ENCODE data around the gene CCDC92. TPM values are rescaled to one million over a fixed set of nuclear protein-coding genes. Genes with fewer than 3 reads are reported as not detected.

CCDC92 gene
- polyA plus RNA-seq, 1 of the 3 experiments (the other 2 are of a cell fraction), result 53.5 TPM

DNA sequence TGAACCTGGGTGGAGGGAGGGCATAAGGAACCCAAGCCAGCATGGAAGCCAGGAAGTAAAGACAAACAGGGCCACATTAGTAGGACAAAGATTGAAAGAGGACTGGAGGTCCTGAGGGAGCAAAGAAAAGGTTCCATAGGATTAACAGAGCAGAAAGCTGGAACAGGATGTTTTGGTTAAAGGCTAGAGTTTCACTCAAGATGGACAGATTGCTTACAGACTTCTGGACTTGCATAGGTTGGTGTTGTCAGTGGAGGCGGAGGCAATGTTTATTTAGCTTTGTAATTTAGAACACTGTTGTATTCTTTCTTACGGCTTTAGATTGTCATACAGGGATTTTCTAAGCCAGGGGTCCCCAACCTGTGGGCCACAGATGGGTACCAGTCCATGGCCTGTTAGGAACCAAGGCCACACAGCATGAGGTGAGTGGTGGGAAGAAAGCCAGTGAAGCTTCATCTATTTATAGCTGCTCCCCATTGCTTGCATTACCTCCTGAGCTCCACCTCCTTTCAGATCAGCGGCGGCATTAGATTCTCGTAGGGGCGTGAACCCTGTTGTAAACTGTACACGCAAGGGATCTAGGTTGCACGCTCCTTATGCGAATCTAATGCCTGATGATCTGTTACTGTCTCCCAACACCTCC, 31.7 kb upstream of the CCDC92 start:
- Histone ChIP-seq H3K27ac (ENCODE audit: low read depth in 2 of 2, low read length in 1 of 2) (no peak overlapping the region), H2AFZ (ENCODE audit: low read depth) (no peak overlapping the region), H3F3A (replicated peaks; ENCODE audit: insufficient read depth) (no peaks in the 10 kb centered on the region), H4K20me1 (ENCODE audit: insufficient read depth) (0 out of 2 replicates have a peak, but pooled peaks cover 4% of the 10 kb centered on the region), H3K9me3 (no peaks in the 10 kb centered on the region), H3K79me2 (ENCODE audit: insufficient read depth) (peaks cover 29% of the 10 kb centered on the region; the same call in 1 of the 2 replicates), H3K27me3 (ENCODE audit: insufficient read depth) (no peaks in the 10 kb centered on the region), H3K4me3 (ENCODE audit: low read depth in 2 of 2, low read length in 1 of 2) (no peak overlapping the region), H3K36me3 (replicated peaks in 1 of 2; ENCODE audit: control insufficient read depth in 1 of 2, insufficient read depth in 2 of 2, low read length in 1 of 2) (peaks cover 14 to 51% of the 10 kb centered on the region in 2 experiments), H3K9ac (no peak overlapping the region), H3K9me2 (no peaks in the 10 kb centered on the region), H3K4me2 (no peak overlapping the region), H3K4me1 (ENCODE audit: control insufficient read depth in 1 of 2, insufficient read depth in 2 of 2, low read depth in 1 of 2, low read length in 1 of 2) (peaks cover 0 to 11% of the 10 kb centered on the region in 2 experiments; a peak in 1 of 4 replicates)
- DNase-seq, result no peak
- ChIA-PET CTCF (interaction anchor here (0.7 to 1.3 kb wide), 4 partner anchors 12 to 99 kb away, joined by 3 to 4 read pairs (median 4); no protein-coding TSS in a partner anchor), POLR2A (no interaction called here)
- 98% methylated on average over 9 of the region's 9 CpGs for WGBS (ENCODE audit: low lambda C conversion rate)
- TF ChIP-seq, protein P1, sequence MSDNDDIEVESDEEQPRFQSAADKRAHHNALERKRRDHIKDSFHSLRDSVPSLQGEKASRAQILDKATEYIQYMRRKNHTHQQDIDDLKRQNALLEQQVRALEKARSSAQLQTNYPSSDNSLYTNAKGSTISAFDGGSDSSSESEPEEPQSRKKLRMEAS (IDR thresholded peaks at IDR 0.05; ENCODE audit: low read depth), result no peak
- TF ChIP-seq ELF1 (IDR thresholded peaks at IDR 0.05) (no peak), GATA2 (CRISPR knock-in tag; IDR thresholded peaks at IDR 0.05) (no peak), FOXJ3 (CRISPR knock-in tag; IDR thresholded peaks at IDR 0.05) (no peak), RAD21 (IDR thresholded peaks at IDR 0.05; ENCODE audit: low read length) (no peak), MXI1 (IDR thresholded peaks at IDR 0.05; ENCODE audit: low read depth, low read length) (no peak), RFX5 (IDR thresholded peaks at IDR 0.05; ENCODE audit: low read length) (no peak), TAF1 (IDR thresholded peaks at IDR 0.05; ENCODE audit: borderline replicate concordance, low read depth, low read length) (no peak)
- TF ChIP-seq, protein P2, sequence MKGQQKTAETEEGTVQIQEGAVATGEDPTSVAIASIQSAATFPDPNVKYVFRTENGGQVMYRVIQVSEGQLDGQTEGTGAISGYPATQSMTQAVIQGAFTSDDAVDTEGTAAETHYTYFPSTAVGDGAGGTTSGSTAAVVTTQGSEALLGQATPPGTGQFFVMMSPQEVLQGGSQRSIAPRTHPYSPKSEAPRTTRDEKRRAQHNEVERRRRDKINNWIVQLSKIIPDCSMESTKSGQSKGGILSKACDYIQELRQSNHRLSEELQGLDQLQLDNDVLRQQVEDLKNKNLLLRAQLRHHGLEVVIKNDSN (IDR thresholded peaks at IDR 0.05; ENCODE audit: borderline replicate concordance, low read depth), result no peak
- TF ChIP-seq, protein P3, sequence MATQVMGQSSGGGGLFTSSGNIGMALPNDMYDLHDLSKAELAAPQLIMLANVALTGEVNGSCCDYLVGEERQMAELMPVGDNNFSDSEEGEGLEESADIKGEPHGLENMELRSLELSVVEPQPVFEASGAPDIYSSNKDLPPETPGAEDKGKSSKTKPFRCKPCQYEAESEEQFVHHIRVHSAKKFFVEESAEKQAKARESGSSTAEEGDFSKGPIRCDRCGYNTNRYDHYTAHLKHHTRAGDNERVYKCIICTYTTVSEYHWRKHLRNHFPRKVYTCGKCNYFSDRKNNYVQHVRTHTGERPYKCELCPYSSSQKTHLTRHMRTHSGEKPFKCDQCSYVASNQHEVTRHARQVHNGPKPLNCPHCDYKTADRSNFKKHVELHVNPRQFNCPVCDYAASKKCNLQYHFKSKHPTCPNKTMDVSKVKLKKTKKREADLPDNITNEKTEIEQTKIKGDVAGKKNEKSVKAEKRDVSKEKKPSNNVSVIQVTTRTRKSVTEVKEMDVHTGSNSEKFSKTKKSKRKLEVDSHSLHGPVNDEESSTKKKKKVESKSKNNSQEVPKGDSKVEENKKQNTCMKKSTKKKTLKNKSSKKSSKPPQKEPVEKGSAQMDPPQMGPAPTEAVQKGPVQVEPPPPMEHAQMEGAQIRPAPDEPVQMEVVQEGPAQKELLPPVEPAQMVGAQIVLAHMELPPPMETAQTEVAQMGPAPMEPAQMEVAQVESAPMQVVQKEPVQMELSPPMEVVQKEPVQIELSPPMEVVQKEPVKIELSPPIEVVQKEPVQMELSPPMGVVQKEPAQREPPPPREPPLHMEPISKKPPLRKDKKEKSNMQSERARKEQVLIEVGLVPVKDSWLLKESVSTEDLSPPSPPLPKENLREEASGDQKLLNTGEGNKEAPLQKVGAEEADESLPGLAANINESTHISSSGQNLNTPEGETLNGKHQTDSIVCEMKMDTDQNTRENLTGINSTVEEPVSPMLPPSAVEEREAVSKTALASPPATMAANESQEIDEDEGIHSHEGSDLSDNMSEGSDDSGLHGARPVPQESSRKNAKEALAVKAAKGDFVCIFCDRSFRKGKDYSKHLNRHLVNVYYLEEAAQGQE (IDR thresholded peaks at IDR 0.05; ENCODE audit: low read depth, low read length), result no peak
- TF ChIP-seq, protein P4, sequence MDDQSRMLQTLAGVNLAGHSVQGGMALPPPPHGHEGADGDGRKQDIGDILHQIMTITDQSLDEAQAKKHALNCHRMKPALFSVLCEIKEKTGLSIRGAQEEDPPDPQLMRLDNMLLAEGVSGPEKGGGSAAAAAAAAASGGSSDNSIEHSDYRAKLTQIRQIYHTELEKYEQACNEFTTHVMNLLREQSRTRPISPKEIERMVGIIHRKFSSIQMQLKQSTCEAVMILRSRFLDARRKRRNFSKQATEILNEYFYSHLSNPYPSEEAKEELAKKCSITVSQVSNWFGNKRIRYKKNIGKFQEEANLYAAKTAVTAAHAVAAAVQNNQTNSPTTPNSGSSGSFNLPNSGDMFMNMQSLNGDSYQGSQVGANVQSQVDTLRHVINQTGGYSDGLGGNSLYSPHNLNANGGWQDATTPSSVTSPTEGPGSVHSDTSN (IDR thresholded peaks at IDR 0.05), result no peak

Data from SK-N-SH (cell line).